SK-N-SH (cell line): ENCODE measurements around the gene ZFC3H1.

Experiments
- CTCF ChIP-seq: fragments of 200-600 bp; sonication (generic); IDR thresholded peaks from 2 replicates; pipeline ENCODE4 v1.6.1; 2017; ENCODE audit warnings: antibody characterized with exemption, mild to moderate bottlenecking, moderate library complexity
- MAX ChIP-seq: IDR thresholded peaks from 2 replicates; pipeline ENCODE4 v1.4.0; 2012; ENCODE audit warnings: low read depth
- MEF2A ChIP-seq: IDR thresholded peaks from 2 replicates; pipeline ENCODE4 v1.4.0; 2012; ENCODE audit warnings: low read depth, borderline replicate concordance
- POLR2AphosphoS5 ChIP-seq: IDR thresholded peaks from 2 replicates; pipeline ENCODE4 v1.6.1; 2012; ENCODE audit warnings: low read depth, low read length
- SMC3 ChIP-seq: IDR thresholded peaks from 2 replicates; pipeline ENCODE4 v1.6.1; 2012; ENCODE audit warnings: low read depth, low read length, improper control_type of control experiment

GRCh38 chr12:71663561-71664410 is at the start of gene ZFC3H1, which contains the start of gene THAP2:
- TF ChIP-seq CTCF (peak; percentile 42), POLR2AphosphoS5 (peak; percentile 96), SMC3 (no peak), MAX (peak; percentile 50), MEF2A (no peak)
